Measurements from ENCODE around the gene TSHZ2. TPM values are rescaled to one million over a fixed set of nuclear protein-coding genes. Genes with fewer than 3 reads are reported as not detected.

TSHZ2 gene
- polyA plus RNA-seq, 1 donor from 2014 or later = 4.6 TPM

DNA sequence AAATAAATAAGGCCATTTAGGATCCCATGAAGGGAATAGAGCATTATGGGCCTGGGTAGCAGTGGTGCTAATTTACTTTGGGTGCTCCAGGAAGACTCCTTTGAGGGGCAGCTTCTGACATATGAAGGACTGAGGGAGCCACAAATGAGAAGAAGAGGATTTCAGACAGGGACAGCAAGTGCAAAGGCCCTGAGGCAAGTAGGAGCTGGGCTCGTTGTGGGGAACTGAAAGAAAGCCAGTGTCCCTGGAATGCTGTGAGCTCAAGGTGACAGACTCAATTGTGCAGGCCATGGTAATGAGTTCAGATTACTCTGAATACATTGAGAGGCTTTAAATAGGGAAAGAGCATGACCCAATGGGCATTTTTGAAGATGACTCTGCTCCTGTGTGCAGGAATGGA, 307.6 kb downstream of the TSHZ2 start:
- Histone ChIP-seq H3K79me2 (replicated peaks; ENCODE audit: insufficient read depth, low read length) (no peaks in the 10 kb centered on the region), H3F3A (ENCODE audit: insufficient read depth, low read length, poor library complexity, severe bottlenecking) (no peaks in the 10 kb centered on the region), H4K20me1 (ENCODE audit: insufficient read depth) (no peaks in the 10 kb centered on the region), H3K9me3 (ENCODE audit: low read length) (no peaks in the 10 kb centered on the region), H2AFZ (ENCODE audit: low read depth, low read length) (no peak overlapping the region), H3K4me3 (ENCODE audit: low read length) (no peak overlapping the region), H3K27me3 (ENCODE audit: insufficient read depth, low read depth, low read length) (no peaks in the 10 kb centered on the region), H3K9ac (ENCODE audit: low read length) (no peak overlapping the region), H3K4me2 (ENCODE audit: low read length) (no peak overlapping the region), H3K36me3 (ENCODE audit: insufficient read depth, low read length) (no peaks in the 10 kb centered on the region), H3K9me2 (ENCODE audit: insufficient read depth, low read length) (no peaks in the 10 kb centered on the region), H3K27ac (ENCODE audit: low read length) (no peak overlapping the region)
- TF ChIP-seq RAD21 (conservative IDR thresholded peaks at IDR 0.05) = no peak
- no peak for TF ChIP-seq SMC3 (conservative IDR thresholded peaks at IDR 0.05; ENCODE audit: poor library complexity)
- TF ChIP-seq MXI1 (conservative IDR thresholded peaks at IDR 0.05; ENCODE audit: poor library complexity, severe bottlenecking) = no peak
- no peak for TF ChIP-seq POLR2AphosphoS5 (IDR thresholded peaks at IDR 0.05)
- no peak for TF ChIP-seq EZH2 (IDR thresholded peaks at IDR 0.05; ENCODE audit: borderline replicate concordance, insufficient read depth, low read length, poor library complexity, severe bottlenecking)
- TF ChIP-seq EP300 (conservative IDR thresholded peaks at IDR 0.05; ENCODE audit: poor library complexity, severe bottlenecking) = no peak
- TF ChIP-seq, protein P1, sequence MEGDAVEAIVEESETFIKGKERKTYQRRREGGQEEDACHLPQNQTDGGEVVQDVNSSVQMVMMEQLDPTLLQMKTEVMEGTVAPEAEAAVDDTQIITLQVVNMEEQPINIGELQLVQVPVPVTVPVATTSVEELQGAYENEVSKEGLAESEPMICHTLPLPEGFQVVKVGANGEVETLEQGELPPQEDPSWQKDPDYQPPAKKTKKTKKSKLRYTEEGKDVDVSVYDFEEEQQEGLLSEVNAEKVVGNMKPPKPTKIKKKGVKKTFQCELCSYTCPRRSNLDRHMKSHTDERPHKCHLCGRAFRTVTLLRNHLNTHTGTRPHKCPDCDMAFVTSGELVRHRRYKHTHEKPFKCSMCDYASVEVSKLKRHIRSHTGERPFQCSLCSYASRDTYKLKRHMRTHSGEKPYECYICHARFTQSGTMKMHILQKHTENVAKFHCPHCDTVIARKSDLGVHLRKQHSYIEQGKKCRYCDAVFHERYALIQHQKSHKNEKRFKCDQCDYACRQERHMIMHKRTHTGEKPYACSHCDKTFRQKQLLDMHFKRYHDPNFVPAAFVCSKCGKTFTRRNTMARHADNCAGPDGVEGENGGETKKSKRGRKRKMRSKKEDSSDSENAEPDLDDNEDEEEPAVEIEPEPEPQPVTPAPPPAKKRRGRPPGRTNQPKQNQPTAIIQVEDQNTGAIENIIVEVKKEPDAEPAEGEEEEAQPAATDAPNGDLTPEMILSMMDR (IDR thresholded peaks at IDR 0.05; ENCODE audit: poor library complexity, severe bottlenecking) = no peak
- TF ChIP-seq, protein P2, sequence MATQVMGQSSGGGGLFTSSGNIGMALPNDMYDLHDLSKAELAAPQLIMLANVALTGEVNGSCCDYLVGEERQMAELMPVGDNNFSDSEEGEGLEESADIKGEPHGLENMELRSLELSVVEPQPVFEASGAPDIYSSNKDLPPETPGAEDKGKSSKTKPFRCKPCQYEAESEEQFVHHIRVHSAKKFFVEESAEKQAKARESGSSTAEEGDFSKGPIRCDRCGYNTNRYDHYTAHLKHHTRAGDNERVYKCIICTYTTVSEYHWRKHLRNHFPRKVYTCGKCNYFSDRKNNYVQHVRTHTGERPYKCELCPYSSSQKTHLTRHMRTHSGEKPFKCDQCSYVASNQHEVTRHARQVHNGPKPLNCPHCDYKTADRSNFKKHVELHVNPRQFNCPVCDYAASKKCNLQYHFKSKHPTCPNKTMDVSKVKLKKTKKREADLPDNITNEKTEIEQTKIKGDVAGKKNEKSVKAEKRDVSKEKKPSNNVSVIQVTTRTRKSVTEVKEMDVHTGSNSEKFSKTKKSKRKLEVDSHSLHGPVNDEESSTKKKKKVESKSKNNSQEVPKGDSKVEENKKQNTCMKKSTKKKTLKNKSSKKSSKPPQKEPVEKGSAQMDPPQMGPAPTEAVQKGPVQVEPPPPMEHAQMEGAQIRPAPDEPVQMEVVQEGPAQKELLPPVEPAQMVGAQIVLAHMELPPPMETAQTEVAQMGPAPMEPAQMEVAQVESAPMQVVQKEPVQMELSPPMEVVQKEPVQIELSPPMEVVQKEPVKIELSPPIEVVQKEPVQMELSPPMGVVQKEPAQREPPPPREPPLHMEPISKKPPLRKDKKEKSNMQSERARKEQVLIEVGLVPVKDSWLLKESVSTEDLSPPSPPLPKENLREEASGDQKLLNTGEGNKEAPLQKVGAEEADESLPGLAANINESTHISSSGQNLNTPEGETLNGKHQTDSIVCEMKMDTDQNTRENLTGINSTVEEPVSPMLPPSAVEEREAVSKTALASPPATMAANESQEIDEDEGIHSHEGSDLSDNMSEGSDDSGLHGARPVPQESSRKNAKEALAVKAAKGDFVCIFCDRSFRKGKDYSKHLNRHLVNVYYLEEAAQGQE (IDR thresholded peaks at IDR 0.05; ENCODE audit: borderline replicate concordance) = no peak
- no peak for TF ChIP-seq TAF1 (IDR thresholded peaks at IDR 0.05; ENCODE audit: low read depth)

DNA sequence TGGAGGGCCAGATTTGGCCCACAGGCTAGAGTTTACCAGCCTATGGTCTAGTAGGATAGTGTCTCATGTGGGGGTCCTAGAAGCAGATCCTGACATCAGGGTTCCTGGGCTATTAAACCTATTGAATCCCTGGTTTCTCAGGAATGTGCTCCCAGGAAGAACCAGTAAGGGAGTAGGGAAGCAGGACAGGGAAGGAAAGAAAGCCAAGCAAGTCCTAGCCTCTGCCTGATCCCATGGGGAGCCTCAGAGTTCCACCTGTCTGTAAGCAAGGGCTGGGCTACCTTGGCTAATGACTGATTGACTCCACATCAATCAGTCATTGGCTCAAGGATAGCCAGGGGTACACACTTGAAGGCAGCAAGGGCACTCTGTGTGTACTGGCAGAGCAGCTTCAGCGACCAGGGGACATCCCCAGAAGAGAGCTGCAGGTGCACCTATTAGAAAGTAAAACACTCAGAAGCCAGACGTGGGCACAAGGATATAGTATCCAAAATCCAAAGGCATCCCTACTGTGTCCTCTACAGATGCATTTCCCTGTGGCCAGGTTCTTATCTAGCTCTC, 309.5 kb downstream of the TSHZ2 start:
- Histone ChIP-seq H3K27ac (ENCODE audit: low read length) (no peak overlapping the region), H3K9ac (ENCODE audit: low read length) (no peak overlapping the region), H3K9me3 (ENCODE audit: low read length) (no peaks in the 10 kb centered on the region), H3F3A (ENCODE audit: insufficient read depth, low read length, poor library complexity, severe bottlenecking) (no peaks in the 10 kb centered on the region), H3K36me3 (ENCODE audit: insufficient read depth, low read length) (no peaks in the 10 kb centered on the region), H3K27me3 (ENCODE audit: insufficient read depth, low read depth, low read length) (no peaks in the 10 kb centered on the region), H2AFZ (ENCODE audit: low read depth, low read length) (no peak overlapping the region), H3K4me2 (ENCODE audit: low read length) (no peak overlapping the region), H3K9me2 (ENCODE audit: insufficient read depth, low read length) (no peaks in the 10 kb centered on the region), H3K4me3 (ENCODE audit: low read length) (no peak overlapping the region), H3K79me2 (replicated peaks; ENCODE audit: insufficient read depth, low read length) (no peaks in the 10 kb centered on the region), H4K20me1 (ENCODE audit: insufficient read depth) (no peaks in the 10 kb centered on the region)
- no peak for TF ChIP-seq EZH2 (IDR thresholded peaks at IDR 0.05; ENCODE audit: borderline replicate concordance, insufficient read depth, low read length, poor library complexity, severe bottlenecking)
- no peak for TF ChIP-seq EP300 (conservative IDR thresholded peaks at IDR 0.05; ENCODE audit: poor library complexity, severe bottlenecking)
- TF ChIP-seq, protein P2 (IDR thresholded peaks at IDR 0.05; ENCODE audit: borderline replicate concordance) = no peak
- TF ChIP-seq SMC3 (conservative IDR thresholded peaks at IDR 0.05; ENCODE audit: poor library complexity) = no peak
- no peak for TF ChIP-seq RAD21 (conservative IDR thresholded peaks at IDR 0.05)
- no peak for TF ChIP-seq POLR2AphosphoS5 (IDR thresholded peaks at IDR 0.05)
- TF ChIP-seq, protein P1 (IDR thresholded peaks at IDR 0.05; ENCODE audit: poor library complexity, severe bottlenecking) = no peak
- TF ChIP-seq TAF1 (IDR thresholded peaks at IDR 0.05; ENCODE audit: low read depth) = no peak
- no peak for TF ChIP-seq MXI1 (conservative IDR thresholded peaks at IDR 0.05; ENCODE audit: poor library complexity, severe bottlenecking)
